Hepatocyte (in vitro differentiated cells): ENCODE results near the gene FRMD7.

Source experiments
- EZH2 ChIP-seq: fragments of 200-600 bp; sonication (generic); IDR thresholded peaks from 2 replicates; pipeline ENCODE4 v1.6.1; 2016; ENCODE audit warnings: antibody characterized with exemption, mild to moderate bottlenecking, borderline replicate concordance
- EZH2phosphoT487 ChIP-seq: fragments of 200-600 bp; sonication (generic); IDR thresholded peaks from one replicate; pipeline ENCODE4 v1.6.1; 2018; ENCODE audit warnings: antibody characterized with exemption, mild to moderate bottlenecking, low read depth, moderate library complexity; ENCODE audit not compliant: unreplicated experiment, severe bottlenecking
- TF ChIP-seq, protein P1 (sequence below): fragments of 200-600 bp; sonication (generic); IDR thresholded peaks from 2 replicates; pipeline ENCODE4 v1.5.1; 2016; ENCODE audit warnings: antibody characterized with exemption, mild to moderate bottlenecking; ENCODE audit not compliant: poor library complexity

DNA sequence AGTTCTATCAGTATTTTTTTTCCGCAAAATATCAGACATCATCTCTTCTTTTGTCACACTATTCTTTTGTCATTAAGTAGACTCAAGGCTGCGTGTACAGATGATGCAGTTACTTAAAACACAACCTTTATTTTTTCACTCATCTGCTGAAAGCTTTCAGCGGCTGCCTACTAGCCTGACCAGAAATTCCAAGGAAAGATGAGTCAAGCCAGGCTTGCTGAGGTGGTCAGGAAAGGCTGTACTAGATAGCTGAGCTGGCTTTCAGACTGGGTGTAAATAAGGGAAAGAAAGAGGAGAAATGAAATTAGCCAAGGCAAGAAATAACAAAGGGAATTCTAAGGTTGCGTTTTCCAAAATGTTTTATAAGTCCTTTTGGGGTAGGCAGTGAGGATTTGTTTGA lies 86.8 kb downstream of the FRMD7 start:
- TF ChIP-seq, protein P1, sequence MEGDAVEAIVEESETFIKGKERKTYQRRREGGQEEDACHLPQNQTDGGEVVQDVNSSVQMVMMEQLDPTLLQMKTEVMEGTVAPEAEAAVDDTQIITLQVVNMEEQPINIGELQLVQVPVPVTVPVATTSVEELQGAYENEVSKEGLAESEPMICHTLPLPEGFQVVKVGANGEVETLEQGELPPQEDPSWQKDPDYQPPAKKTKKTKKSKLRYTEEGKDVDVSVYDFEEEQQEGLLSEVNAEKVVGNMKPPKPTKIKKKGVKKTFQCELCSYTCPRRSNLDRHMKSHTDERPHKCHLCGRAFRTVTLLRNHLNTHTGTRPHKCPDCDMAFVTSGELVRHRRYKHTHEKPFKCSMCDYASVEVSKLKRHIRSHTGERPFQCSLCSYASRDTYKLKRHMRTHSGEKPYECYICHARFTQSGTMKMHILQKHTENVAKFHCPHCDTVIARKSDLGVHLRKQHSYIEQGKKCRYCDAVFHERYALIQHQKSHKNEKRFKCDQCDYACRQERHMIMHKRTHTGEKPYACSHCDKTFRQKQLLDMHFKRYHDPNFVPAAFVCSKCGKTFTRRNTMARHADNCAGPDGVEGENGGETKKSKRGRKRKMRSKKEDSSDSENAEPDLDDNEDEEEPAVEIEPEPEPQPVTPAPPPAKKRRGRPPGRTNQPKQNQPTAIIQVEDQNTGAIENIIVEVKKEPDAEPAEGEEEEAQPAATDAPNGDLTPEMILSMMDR, result no peak
- no peak for TF ChIP-seq EZH2
- no peak for TF ChIP-seq EZH2phosphoT487
